Inferior parietal cortex (tissue), 1 donor: ENCODE measurements around the gene CCDC97.

Experiments
- DNase-seq: peaks from one replicate; pipeline ENCODE4 v3.0.0-alpha.2; 2016; ENCODE audit errors: extremely low spot score

The CCDC97 gene

GRCh38 chr19:41298348-41298964, 11.5 kb upstream of the CCDC97 start:
- no peak for DNase-seq

DNA sequence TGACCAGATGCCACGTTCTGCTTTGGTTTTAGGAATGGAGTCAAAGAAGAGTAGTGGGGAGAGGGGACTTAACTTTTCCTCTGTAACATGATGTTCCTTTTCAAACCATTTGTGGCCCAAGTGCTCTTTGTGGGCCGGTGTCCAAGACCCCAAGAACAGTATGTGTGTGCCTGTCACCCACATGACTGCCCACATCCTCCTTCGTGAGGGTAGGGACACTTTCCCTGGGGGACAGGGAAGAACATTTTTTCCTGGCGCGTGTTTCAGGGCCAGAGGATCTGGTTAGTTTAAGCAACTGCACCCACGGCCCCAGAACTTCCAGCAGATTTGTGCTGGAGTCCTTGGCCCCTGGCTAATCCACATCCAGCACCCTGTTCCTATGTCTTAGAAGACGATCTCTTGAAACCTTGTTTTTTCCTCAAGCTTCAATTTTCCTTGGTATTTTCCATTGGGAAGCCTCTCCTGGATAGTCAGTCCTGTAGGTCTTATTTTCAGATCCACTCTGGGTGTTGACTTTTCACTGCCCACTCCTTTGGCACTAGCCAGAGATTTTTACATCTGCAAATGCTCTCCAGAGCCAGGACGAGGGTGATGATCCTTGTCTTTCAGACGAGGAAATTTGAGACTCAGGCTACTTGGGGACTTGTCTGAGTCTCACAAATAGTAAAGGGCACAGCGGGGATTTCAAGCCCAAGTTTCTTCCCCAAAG, 10.8 kb upstream of the CCDC97 start:
- DNase-seq: peak; percentile 17

GRCh38 chr19:41299755-41300089, 10.2 kb upstream of the CCDC97 start:
- DNase-seq: peak; percentile 20

DNA sequence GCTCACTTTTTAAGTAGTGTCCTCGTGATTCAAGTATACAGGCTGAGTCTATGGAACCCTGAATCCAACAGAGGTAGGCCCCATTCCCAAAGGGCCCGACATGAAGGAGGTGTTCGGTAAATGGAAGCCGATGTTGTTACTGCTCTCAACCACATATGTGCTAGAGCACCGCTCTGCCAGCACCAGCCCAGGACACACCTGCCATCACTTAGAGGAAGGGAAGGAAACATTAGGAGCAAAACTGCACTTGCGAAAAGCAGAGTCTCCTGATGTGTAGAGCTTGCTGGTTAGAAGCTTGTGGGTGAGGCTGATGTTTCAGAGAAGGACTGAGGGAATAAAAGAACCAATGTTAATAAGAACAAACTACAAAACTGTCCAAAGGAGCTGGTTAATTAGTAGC, 9.4 kb upstream of the CCDC97 start:
- DNase-seq: no peak

GRCh38 chr19:41302624-41303351, 7.2 kb upstream of the CCDC97 start:
- DNase-seq: no peak

GRCh38 chr19:41303954-41304353, 6.0 kb upstream of the CCDC97 start:
- DNase-seq: no peak

DNA sequence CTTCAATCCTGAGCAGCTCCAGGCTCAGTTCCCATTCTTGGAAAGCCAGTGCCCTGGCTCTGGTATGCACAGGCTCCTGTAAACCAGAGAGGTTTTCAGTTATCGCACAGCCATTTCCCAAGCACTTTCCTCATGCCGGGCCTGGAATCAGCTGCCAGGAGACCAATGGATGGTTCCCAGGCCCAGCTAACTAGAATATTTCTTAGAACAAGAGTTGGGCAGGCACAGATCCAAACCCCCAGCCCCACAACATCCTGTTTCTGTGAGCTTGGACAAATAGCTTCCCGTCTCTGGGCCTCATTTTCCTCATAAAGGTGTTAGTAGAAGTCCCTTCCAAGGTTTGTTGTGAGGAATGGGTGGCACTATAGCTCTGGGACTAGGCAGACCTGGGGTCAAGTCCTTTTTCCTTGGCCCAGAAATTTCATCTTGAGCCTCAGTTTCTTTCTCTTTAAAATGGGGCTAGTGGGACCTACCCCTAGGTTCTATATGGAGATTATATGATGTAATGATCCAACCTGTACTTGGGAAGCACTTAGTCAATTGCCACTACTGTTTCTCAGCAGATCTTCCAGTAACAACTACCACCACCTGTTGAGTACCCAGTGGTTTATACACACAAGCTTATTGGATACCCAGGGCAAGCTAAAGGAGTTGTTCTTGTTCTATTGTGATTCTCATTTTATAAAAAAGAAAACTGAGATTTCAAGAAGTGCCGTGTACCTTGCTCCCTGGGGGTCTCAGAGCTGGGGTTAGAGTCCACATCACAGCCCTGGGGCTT, 5.1 kb upstream of the CCDC97 start:
- no peak for DNase-seq

- DNase-seq: no peak
Observed at GRCh38 chr19:41305927-41306793, 3.8 kb upstream of the CCDC97 start.

DNA sequence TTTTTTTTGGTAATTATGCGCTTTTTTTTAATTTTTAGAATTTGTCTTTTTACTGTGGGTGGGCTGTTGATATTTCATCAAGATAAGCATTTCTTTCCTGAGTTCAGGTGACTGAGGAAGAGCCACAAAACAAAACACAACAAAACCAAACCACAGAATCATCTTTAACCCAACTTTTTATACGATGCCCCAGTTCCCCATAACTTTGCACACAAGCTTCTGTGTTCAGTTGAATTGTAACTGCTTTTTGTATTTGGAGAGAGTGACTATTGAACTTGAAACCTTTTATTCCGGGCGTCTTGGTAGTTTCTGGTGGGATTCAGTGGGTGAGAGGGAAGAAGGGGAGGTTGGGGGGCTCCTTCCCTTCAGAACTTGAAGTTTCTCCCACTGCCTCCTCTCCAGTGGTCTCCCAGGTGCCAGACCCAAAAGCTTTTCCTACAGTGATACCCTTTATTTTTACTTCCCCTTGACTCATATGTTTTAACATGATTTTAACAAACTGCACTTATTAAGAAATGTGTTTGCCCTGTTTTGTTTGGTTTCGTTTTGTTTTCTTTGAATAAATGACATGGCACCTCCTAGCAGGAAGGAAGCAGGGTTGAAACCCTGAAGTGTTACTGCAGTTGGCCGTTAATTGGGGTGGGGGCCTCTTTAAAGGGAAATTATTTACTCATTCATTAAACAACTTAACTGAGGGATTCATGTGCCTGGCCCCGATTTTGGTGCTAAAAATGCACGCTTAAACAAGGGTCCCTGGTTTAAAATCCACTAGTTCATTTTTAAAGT, 2.7 kb upstream of the CCDC97 start:
- no peak for DNase-seq

- no peak for DNase-seq
Observed at GRCh38 chr19:41307954-41308449, 2.0 kb upstream of the CCDC97 start.

- DNase-seq: peak; percentile 99
Observed at GRCh38 chr19:41308450-41309179, 1.4 kb upstream of the CCDC97 start.

GRCh38 chr19:41309180-41310032, 566 bp upstream of the CCDC97 start:
- no peak for DNase-seq

- no peak for DNase-seq
Observed at GRCh38 chr19:41311072-41311471, 1.1 kb downstream of the CCDC97 start.

GRCh38 chr19:41311613-41312012, 1.6 kb downstream of the CCDC97 start:
- DNase-seq: no peak

GRCh38 chr19:41316306-41316920, 6.4 kb downstream of the CCDC97 start:
- DNase-seq: no peak

GRCh38 chr19:41318696-41319499, 8.9 kb downstream of the CCDC97 start:
- no peak for DNase-seq

DNA sequence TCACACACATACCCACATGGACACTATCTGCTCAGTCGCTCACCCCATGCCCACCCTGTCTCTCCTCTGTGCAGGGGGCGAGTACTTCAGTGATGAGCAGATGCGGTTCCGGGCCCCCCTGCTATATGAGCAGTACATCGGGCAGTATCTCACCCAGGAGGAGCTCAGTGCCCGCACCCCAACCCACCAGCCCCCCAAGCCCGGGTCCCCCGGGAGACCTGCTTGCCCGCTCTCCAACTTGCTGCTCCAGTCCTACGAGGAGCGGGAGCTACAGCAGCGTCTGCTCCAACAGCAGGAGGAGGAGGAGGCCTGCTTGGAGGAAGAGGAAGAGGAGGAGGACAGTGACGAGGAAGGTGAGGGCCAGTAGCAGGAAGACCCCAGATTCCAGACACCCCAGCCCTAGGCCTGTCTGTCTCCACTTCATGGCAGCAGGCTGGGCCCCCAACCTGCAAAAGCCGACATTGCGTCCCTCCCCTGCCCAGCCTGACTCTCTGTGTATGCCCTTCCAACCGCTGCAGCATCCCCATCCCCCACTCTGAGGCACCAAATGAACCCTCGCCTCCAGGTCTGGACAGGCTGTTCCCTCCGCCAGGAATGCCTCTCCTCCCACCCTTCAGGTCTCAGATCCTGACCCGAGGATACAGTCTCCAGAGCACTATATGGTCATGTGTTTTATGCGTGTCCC, 9.7 kb downstream of the CCDC97 start:
- no peak for DNase-seq
